Stimulated activated CD4-positive, alpha-beta T cell treated with anti-CD3 and anti-CD28 coated beads, Interleukin-2, amount 100 ng/mL, for 24 hours (primary cell): ENCODE data around the gene MAPK7.

Source experiments
- DNase-seq, 2 donors: peaks; one replicate each; pipeline ENCODE4 v3.0.0-alpha.2; 2020

The MAPK7 gene

DNA sequence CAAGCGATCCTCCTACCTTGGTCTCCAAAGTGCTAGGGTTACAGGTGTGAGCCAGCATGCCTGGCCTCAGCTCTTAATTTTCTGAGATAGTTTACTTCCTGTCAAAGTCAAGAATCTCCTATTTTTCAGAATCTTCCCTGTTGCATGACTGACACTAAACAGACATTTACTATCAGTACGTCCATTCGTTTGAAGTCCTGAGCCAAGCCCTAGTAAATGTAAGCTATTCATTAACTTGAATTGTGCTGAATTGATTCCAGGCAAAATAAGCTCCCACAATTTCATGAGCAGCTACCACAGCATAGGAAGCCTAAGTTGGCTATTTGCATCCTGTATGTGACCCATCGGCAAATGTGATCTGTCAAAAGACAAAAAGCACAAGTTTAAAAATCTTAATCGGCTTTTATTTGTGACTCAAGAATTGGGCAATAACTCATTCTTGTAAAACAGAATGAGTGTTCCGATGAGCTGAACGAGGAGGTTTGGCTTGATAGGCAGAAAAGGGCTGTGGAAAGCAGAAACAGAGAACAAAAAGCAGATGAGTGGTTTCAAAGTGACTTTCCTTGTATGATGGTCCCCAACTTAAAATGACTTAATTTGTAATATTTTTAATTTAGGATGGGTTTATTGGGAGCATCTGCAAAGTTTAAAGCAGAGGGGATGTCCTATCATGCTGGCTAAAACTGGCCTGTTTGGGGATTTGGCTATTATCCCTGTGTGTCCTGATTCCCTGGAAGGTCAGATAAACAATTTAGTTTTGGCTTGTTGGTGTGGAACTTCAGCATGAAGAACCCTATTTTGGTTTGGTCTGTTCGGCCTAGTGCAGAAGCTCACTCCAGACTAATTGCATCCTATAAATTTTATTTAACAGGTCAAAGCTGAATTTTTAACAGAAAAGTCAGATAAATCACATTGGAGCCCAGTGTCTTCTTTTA lies 46.9 kb downstream of the MAPK7 start:
- DNase-seq = no peak

DNA sequence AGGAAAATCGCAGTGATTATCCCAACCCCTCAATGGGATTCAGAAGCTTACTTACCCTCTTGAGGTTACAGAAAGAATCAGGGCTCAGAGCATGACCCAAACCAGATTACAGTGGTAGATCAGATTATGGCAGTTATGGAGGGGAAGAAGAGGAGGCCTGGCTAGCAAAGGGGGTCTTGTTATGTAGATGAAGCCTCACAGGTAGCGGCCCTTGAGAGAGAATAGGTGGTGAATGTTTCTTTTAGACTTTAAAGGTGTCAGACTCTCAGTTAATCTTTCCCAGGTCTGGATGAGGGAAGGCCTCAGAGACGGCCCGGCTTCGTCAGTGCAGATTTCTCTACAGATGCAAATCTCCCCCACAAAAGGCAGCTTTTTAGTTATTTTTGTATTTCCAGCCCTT lies 48.3 kb downstream of the MAPK7 start:
- DNase-seq = no peak

DNA sequence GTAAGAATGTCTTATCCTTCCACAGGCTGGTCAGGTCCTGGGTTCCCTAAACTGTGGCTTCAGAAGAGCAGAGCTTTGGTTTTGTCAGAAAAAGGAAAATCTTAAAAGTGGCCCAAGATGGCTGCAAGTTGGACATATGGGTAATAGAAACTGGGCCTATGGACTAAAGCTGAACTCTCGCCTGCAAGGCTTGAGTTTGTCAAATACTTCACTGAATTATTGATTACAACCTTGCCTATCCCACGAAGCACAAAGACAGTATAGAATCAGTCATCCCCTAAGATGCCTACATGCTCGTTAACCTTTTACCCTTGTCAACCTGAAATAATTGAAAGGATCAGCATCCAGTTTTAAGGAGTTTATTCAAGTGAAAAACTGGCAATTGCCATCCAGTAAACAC lies 53.4 kb downstream of the MAPK7 start:
- no peak for DNase-seq
